ENCODE data around the gene CMYA5.

- TF ChIP-seq POLR2A (IDR thresholded peaks at IDR 0.05), result no peak
- TF ChIP-seq CTCF (IDR thresholded peaks at IDR 0.05), result no peak
Observed at GRCh38 chr5:79759436-79759835, 69.8 kb downstream of the CMYA5 start.

Measured in breast epithelium (tissue), 3 donors.